Stomach (tissue), 9 donors: Measurements from ENCODE around the gene S100A3. TPM values are rescaled to one million over a fixed set of nuclear protein-coding genes. Genes with fewer than 3 reads are reported as not detected.
"Not testable (repeated sequence)": the region's sequence is repeated elsewhere in the genome, so short reads cannot be mapped to it uniquely, and the experiment has no call there.

Experiments
- DNase-seq, 2 donors: peaks; one replicate each; pipeline versions ENCODE4 v3.0.0 to v3.0.0-alpha.2; 2013 to 2019
- H3K27ac ChIP-seq, 5 donors: fragments of 200-600 bp in 4 of 5; sonication (generic) in 4 of 5; one replicate each; pipeline ENCODE4 v1.5.1; 2013 to 2019; ENCODE audit warnings: mild to moderate bottlenecking in 1 of 5, moderate library complexity in 1 of 5
- H3K27me3 ChIP-seq, 3 donors: fragments of 200-600 bp; sonication (generic); one replicate each; pipeline ENCODE4 v1.5.1; 2017 to 2019; ENCODE audit warnings: mixed run types in 1 of 3
- H3K36me3 ChIP-seq, 4 donors: fragments of 200-600 bp; sonication (generic); 1 replicate in 3 of 4; 2 replicates in 1 of 4; pipeline ENCODE4 v1.5.1; 2016 to 2019
- H3K4me1 ChIP-seq, 4 donors: fragments of 200-600 bp; sonication (generic); one replicate each; pipeline ENCODE4 v1.5.1; 2016 to 2019
- H3K4me3 ChIP-seq, 4 donors: fragments of 200-600 bp; sonication (generic) in 3 of 4; one replicate each; pipeline ENCODE4 v1.5.1; 2016 to 2019; ENCODE audit warnings: mild to moderate bottlenecking in 1 of 4
- H3K9me3 ChIP-seq, 4 donors: fragments of 200-600 bp; sonication (generic); one replicate each; pipeline ENCODE4 v1.5.1; 2016 to 2019
- CTCF ChIP-seq, 7 experiments: fragments of 450-650 bp in 4 of 7; fragments of 200-600 bp in 3 of 7; sonication (generic) in 3 of 7; IDR thresholded peaks; one replicate each; pipeline ENCODE4 v1.5.1; 2016 to 2019; ENCODE audit warnings: antibody characterized with exemption in 7 of 7, control low read depth in 2 of 7, mild to moderate bottlenecking in 1 of 7
- EP300 ChIP-seq: sonication (generic); formaldehyde crosslinking; IDR thresholded peaks from one replicate; pipeline ENCODE4 v1.6.1; 2017; ENCODE audit warnings: antibody characterized with exemption
- POLR2A ChIP-seq, 4 donors: fragments of 450-650 bp; IDR thresholded peaks; one replicate each; pipeline ENCODE4 v1.6.1; 2016; ENCODE audit warnings: antibody characterized with exemption in 4 of 4, control low read depth in 2 of 4, mild to moderate bottlenecking in 1 of 4, moderate library complexity in 1 of 4
- POLR2AphosphoS5 ChIP-seq, 3 donors: sonication (generic); formaldehyde crosslinking; IDR thresholded peaks; one replicate each; pipeline ENCODE4 v1.6.1; 2016; ENCODE audit warnings: antibody characterized with exemption in 3 of 3
- WGBS, 5 donors: extraction: QIAGEN DNeasy Blood & Tissue Kit in 3 of 5; methylation state at CpG; one replicate each; pipeline versions ENCODE4 v1.1.5 to v1.1.7; 2013 to 2018; 5-methylcytosine and 5-hydroxymethylcytosine counted together
- intact Hi-C: fragments of 100-400 bp; cut with DNase I; formaldehyde crosslinking; loops from one replicate; pipeline ENCODE4 v1.15.1; 2023; ENCODE audit warnings: low total_unique reads
- polyA plus RNA-seq, 3 donors: library from polyadenylated mRNA; stranded (reverse); fragments of 200-250 nt; gene quantifications; one replicate each; pipeline ENCODE4 v1.2.3, GENCODE V29; 2013
- total RNA-seq, 5 donors: library from RNA; depleted of rRNA; stranded (reverse); fragments of >200 nt; gene quantifications; one replicate each; pipeline versions ENCODE4 v1.1.0 to v1.2.3, GENCODE V29; 2014 to 2016
- donor health status: healthy with polysubstance abuse.
- donor health status: Bipolar disorder and iron deficiency.
- donor health status: healthy.

The S100A3 gene
- total and polyA plus RNA-seq, 8 donors, result 2.6 to 15.0 (median 5.4) TPM; not detected in 5

- intact Hi-C loops, result no loop called here
- WGBS, 5 donors, result 77 to 91% (median 79%) methylated on average over 2 of the region's 2 CpGs
- H3K27me3 ChIP-seq, result no peaks in the 10 kb centered on the region
- H3K36me3 ChIP-seq, result no peaks in the 10 kb centered on the region
- H3K27ac ChIP-seq, result no peak overlapping the region
- no peak for DNase-seq
- H3K9me3 ChIP-seq, result no peaks in the 10 kb centered on the region
- H3K4me1 ChIP-seq, result no peaks in the 10 kb centered on the region
- no peak overlapping the region for H3K4me3 ChIP-seq
- TF ChIP-seq EP300 (no peak), POLR2AphosphoS5 (IDR thresholded peaks at IDR 0.05) (no peak), CTCF (IDR thresholded peaks at IDR 0.05) (no peak), POLR2A (IDR thresholded peaks at IDR 0.05) (no peak)
Observed at GRCh38 chr1:153583976-153584375, 34.9 kb upstream of the S100A3 start.

- H3K4me1 ChIP-seq, intact Hi-C loops, H3K27me3 ChIP-seq, DNase-seq, H3K4me3 ChIP-seq, H3K9me3 ChIP-seq, H3K36me3 ChIP-seq, H3K27ac ChIP-seq: not testable (repeated sequence)
- WGBS, 5 donors, result 63 to 81% (median 76%) methylated on average over 2 to 3 of the region's 3 CpGs
Observed at GRCh38 chr1:153583514-153583913, 34.5 kb upstream of the S100A3 start.

- DNase-seq, H3K27me3 ChIP-seq, H3K36me3 ChIP-seq, H3K27ac ChIP-seq, intact Hi-C loops, H3K4me1 ChIP-seq, H3K9me3 ChIP-seq, H3K4me3 ChIP-seq: not testable (repeated sequence)
- WGBS, 5 donors, result 94 to 98% (median 95%) methylated on average over 16 to 32 of the region's 34 CpGs
Observed at GRCh38 chr1:153582836-153583235, 33.8 kb upstream of the S100A3 start.

GRCh38 chr1:153578936-153579335, 29.9 kb upstream of the S100A3 start:
- WGBS, 5 donors, result 80 to 88% (median 84%) methylated on average over 3 of the region's 3 CpGs
- TF ChIP-seq POLR2AphosphoS5 (IDR thresholded peaks at IDR 0.05) (no peak), EP300 (no peak), CTCF (IDR thresholded peaks at IDR 0.05) (no peak), POLR2A (IDR thresholded peaks at IDR 0.05) (no peak)
- intact Hi-C loops, result no loop called here

GRCh38 chr1:153578490-153578889, 29.4 kb upstream of the S100A3 start:
- intact Hi-C loops, result no loop called here

More at GRCh38 chr1:153578936-153579335, 29.9 kb upstream of the S100A3 start:
- Histone ChIP-seq H3K27ac (no peak overlapping the region), H3K4me1 (peaks cover 0 to 10% (median 0%) of the 10 kb centered on the region in 4 donors), H3K4me3 (no peak overlapping the region), H3K27me3 (no peaks in the 10 kb centered on the region), H3K36me3 (no peaks in the 10 kb centered on the region), H3K9me3 (no peaks in the 10 kb centered on the region)
- no peak for DNase-seq

More at GRCh38 chr1:153578490-153578889, 29.4 kb upstream of the S100A3 start:
- TF ChIP-seq POLR2AphosphoS5 (IDR thresholded peaks at IDR 0.05) (no peak), CTCF (IDR thresholded peaks at IDR 0.05) (no peak), POLR2A (IDR thresholded peaks at IDR 0.05) (no peak), EP300 (no peak)
- Histone ChIP-seq H3K9me3 (no peaks in the 10 kb centered on the region), H3K4me1 (peaks cover 0 to 15% (median under 1%) of the 10 kb centered on the region in 4 donors), H3K36me3 (no peaks in the 10 kb centered on the region), H3K27ac (no peak overlapping the region), H3K4me3 (no peak overlapping the region), H3K27me3 (no peaks in the 10 kb centered on the region)
- no peak for DNase-seq
